Right ventricle myocardium inferior (tissue), 1 donor: ENCODE measurements around the gene VOPP1. TPM values are rescaled to one million over a fixed set of nuclear protein-coding genes. Genes with fewer than 3 reads are reported as not detected.
A peak's percentile ranks its signal among the peaks of the same experiment; 100 is the strongest.
"Not testable (repeated sequence)": the region's sequence is repeated elsewhere in the genome, so short reads cannot be mapped to it uniquely, and the experiment has no call there.

Source experiments
- ATAC-seq: fragments of 200-7000 bp; cut with Tn5 transposase; one replicate; pipeline ENCODE4 v1.9.1; 2020; ENCODE audit warnings: mild to moderate bottlenecking, moderate library complexity
- DNase-seq: peaks from one replicate; pipeline ENCODE4 v3.0.0; 2021; ENCODE audit errors: missing footprints
- intact Hi-C: fragments of 100-400 bp; cut with DNase I; formaldehyde crosslinking; loops from one replicate; pipeline ENCODE4 v1.11.0; 2022
- total RNA-seq: library from RNA; stranded (reverse); fragmentation: NEBNext Ultra II Directional; extraction: Animal tissue kit (Norgen Biotek cat#: 25700); gene quantifications from one replicate; pipeline ENCODE4 v1.2.1, GENCODE V29; 2021
- donor health status: DM: no; HTN: yes; CAD: no; lungs with severe emphysema.

Gene VOPP1
- total RNA-seq, 1 donor from 2014 or later, result 23.1 TPM

DNA sequence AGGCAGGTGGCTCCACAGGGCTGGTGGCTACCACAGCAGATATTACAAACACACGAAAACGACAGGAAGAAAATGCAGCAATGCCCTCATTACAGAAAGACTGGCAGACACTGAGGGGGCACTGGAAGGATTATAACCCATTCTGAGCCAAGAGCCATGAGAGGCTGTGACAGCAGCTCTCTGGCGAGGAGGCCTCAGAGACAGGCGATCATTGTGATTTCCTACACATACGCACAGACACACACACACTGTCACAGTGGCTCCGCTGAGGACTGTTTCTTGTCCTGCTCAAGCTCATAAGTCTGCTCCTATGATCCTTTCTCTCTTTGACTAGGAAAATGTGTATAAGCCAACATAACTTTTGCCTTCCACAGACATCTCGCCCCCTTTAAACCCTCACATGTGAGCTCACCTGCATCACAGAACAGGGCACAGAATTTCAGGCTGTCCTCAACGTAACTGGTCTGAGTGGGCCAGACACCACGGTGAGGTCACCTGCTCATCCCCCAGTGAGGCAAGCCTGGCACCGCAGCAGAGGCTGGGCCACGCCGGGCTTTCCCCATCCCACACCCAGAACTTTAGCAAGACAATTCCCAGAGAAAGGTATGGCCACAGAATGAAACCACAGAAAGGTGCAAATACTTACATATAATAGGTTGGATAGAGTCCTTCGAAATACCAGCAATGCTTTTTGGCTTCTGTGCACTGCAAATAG is 51.7 kb downstream of the VOPP1 start:
- intact Hi-C loops, result no loop called here

DNA sequence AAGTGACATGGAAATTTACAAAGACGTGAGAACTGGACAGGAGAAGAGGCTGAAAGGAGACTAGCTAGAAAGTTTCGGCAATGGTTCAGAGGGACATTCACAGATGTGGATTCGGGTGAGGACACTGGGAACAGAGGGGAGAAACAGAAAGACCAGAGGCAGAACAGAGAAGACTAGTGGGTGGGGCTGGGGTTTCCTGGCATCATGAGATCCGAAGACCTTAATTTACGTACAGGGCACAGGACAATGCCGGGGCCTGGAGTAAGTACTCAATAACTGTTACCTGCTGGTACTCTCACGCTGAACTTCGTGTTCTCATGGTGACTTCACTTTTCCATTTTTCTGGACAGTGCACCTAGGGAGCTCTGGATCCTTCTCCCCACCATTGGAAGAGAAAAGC is 53.5 kb downstream of the VOPP1 start:
- no peak for ATAC-seq
- no peak for DNase-seq
- intact Hi-C loops, result loop anchor here (5.0 kb wide), 1 partner anchor 53 kb away; the partner anchor contains the start of gene VOPP1

More for the DNA sequence above, 51.7 kb downstream of the VOPP1 start:
- ATAC-seq (no peak), DNase-seq (no peak)

DNA sequence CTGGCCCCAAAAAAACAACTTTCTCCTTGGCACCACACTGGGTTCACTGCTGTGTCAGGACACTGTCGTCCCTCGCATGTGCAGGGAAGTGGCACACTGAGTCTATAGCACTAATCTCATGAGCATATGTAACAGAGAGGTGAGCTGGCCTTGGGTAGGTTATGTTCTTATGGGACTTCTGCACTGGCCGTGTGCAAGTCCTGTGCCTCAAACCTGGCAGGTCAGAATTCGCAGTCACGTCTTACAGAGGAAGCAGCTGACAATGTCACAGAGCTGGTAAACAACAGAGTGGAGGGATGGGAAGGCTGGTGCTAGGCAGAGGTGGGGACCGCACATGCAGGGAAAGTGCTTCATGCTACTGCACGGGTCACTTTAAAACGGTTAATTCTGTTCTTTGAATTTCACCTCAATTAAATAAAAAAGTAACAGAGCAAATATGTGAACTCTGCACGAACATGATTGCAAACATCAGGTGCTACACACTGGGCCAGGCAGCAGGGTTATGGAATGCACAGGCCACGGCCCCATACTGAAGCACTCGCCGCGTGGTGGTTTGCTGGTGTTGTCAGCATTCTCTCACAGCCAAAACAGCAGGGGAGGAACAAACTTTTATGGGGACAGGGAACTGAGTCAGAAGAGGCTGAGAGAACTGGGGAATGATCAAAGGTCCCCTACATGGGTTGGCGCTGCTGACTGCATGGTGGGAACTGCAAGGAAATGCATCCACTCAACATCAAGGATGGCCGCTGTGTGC is 54.2 kb downstream of the VOPP1 start:
- ATAC-seq, result no peak
- no peak for DNase-seq
- intact Hi-C loops, result loop anchor here (5.0 kb wide), 1 partner anchor 54 kb away; the partner anchor contains the start of gene VOPP1

DNA sequence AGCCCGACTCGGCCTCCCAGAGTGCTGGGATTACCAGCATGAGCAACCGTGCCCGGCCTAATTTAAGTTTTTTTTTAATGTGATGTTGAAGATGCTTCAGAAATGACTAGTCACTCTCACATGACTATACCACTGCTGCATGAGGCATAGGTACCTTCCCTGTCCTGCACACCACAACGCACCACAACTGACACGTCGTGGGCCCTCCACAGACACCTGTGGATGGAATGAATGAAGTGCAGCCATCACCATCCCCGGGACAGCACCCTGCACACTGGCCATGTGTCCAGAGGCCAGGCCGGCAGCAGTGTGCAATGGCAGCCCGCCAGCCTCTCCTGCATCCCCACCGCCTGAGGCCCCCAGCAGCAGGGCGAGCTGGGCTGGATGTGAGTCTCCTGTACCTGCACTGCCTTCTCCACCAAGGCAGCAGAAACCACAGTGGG is 55.1 kb downstream of the VOPP1 start:
- no peak for ATAC-seq
- intact Hi-C loops, result loop anchor here (5.0 kb wide), 1 partner anchor 55 kb away; the partner anchor contains the start of gene VOPP1

DNA sequence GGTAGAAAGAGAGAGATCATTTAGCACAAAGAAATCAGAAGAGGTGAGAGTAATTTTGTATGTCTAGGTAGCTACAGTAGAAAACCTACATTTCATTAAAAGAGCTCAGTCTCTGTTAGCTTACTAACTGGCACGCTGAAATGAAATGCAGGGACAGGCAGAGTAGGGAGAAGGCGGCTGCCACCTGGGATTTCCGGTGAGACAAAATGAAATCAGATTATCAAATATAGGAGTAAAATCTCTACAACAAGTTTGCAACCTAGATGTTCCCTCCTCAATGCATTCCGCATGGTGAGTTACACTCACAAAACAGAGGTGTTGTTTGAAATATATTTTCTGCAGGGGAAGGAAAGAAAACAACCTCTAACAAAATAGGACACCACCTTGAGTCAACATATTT is 55.9 kb downstream of the VOPP1 start:
- intact Hi-C loops, result loop anchor here (5.0 kb wide), 1 partner anchor 56 kb away; the partner anchor contains the start of gene VOPP1
- DNase-seq (no peak), ATAC-seq (no peak)

More for the DNA sequence above, 55.1 kb downstream of the VOPP1 start:
- no peak for DNase-seq

DNA sequence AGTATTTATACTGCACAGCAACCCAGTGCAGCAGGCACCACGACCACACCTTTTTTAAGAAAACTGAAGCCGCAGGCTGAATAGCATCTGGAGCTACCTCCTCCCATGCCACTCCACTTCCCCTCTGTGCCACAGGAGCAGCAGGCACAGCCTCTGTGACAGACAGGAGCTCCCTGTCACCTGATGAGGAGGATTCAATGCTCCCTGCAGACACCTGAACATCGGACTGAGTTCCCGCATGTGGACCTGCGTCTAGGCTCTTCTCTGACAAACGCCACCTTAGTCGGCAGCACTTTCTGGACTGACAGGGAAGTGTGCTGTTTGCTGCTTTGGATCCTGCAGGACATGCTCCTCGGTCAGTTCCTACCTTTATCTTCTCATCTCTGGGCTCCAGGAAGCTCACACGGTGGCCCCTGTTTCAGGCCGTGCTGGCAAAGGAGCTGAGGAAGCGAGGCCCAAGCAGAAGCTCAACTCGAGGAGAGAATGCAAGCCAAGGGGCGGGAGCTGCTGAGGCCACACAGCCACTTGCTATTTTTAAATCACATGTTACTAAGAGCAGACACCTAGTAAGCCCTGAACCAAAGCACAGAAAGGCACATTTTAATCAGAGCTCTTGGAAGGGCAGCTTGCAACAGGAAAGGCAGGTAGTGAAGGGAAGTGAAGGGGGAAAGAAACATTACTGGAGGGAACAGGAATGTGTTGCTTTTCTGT is 56.6 kb downstream of the VOPP1 start:
- ATAC-seq, result peak; percentile 78
- intact Hi-C loops, result loop anchor here (5.0 kb wide), 1 partner anchor 57 kb away; the partner anchor contains the start of gene VOPP1
- DNase-seq, result no peak

DNA sequence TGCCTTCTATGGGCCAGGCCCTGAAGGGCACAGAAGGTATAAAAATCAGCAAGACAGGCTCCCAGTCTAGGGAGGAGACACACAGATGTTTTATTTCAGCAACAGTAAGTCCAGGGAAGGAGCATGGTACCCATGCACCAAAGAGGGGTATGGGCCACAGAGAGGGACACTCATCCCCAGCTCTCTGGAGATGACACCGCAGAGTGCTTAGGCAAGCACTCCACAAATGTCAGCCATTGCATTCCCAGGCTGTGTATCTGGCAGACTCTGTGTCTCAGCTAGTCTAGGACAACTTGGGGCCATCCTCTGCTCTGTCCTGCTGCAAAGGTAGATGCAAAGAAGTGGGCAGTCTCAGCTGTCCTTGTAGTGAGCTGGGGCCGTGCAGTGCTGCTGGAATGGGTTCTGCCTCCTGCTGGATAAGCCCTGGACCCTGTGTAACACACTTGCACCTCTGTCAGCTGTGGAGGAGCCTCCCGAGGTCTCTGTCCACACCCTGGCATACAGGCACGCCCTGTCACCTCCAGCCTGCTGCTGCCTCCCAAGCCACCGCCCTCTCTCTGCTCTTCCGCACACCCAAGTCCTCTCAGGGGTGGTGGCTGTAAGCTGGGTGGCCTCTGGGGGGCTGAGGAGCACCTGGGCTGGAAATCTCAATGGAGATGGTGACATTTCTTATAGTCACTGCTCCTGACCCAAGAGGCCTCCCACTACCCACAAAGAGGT is 57.6 kb downstream of the VOPP1 start:
- ATAC-seq (no peak), DNase-seq (no peak)
- intact Hi-C loops, result loop anchor here (5.0 kb wide), 1 partner anchor 58 kb away; the partner anchor contains the start of gene VOPP1

DNA sequence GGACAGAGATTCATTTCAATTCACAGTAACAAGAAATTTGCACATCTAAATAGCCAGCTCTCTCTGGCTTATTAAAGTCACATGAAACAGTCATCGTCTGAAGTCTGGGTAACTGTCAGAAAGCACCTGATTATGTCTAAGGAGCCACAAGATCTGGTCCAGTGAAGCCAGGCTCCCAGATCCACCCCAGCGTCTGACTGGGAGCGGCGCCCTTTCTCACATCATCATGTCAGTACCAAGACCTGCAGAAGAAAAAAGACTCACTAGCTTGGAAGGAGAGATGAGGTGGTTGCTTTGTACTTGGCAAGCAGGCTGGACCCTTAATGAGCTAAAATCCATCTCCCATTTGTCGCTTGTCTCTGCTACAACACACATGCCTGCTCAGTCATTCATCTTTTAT is 58.4 kb downstream of the VOPP1 start:
- DNase-seq (no peak), ATAC-seq (no peak)
- intact Hi-C loops, result no loop called here

DNA sequence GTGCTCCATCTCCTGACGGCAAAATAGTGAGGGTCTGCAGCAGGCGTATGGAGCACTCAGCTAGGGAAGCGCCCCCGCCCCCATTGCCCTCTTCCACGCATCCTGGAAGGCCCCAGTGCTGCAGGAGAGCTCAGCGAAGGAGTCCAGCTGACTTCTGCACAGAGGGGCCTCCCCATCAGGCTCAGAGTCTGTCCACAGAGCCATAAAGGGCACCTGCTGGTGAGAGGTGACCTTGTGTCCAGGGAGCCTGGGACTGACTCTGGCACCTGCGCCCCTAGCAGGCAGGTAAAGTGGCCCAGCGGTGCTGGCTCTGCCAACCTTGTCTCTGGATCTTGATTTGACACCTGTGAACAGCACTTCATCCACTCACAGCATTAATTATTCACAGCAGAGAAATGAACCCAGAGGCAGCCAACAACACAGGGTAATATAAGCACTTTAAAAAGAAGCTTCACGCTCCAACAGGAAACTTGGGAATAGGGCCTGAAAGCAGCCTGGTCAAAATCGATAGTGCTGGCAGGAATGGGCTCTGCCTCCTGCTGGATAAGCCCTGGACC is 59.6 kb downstream of the VOPP1 start:
- intact Hi-C loops, result no loop called here
- no peak for ATAC-seq
- no peak for DNase-seq

DNA sequence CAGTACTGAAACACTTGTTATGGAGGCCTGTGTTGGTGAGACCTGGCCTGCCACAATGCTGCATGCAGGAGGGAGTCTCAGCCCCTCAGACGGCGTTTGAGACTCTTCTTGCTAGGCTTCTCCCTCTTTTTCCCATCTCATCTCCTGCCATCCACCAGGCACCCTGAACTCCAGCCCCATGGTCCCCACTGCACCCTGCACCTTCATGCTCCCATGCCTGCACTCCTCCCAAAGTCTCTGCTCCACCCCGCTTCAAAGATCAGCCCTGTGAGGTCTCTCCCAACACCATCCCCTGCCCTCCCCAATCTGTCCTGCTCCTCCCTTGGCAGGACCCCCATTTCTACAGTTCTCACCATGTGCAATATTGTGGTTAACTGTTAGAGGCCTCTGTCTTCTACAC is 61.7 kb downstream of the VOPP1 start:
- ATAC-seq (no peak), DNase-seq (no peak)
- intact Hi-C loops, result no loop called here

DNA sequence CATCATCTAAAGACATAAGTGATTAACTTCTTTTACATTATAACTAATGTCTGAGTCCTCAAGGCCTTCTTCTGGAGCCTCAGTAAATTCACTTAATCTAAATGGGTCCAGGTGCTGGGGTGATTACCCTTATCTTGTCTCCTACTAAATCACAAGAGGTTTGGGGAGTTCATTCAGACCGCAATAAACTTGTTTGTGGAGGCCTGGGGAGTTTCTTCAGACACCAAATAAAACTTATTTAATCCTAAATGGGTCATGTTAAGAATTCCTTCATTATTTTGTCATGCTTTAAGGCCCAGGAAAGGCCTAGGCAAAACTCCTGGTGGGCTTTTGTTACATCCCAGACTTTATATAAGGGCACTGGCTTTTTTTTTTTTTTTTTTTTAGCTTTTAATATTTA is 62.1 kb downstream of the VOPP1 start:
- ATAC-seq, DNase-seq, intact Hi-C loops: not testable (repeated sequence)

DNA sequence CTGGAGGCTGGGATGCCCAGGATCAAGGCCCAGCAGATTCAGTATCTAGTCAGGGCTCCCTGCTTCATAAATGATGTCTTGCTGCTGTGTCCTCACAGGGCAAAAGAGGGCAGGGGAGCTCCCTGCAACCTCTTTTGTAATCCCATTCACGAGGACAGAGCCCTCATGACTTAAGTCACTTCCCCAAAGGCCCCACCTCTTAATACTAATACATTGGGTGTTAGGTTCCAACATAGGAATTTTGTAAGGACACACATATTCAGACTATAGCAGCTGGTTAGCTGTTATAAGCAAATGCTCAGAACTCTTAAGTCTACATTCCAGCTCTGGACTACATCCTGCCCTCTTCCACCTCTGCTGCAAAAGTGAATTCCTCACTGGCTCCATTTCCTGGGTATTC is 63.0 kb downstream of the VOPP1 start:
- intact Hi-C loops, result no loop called here
- ATAC-seq, result no peak

DNA sequence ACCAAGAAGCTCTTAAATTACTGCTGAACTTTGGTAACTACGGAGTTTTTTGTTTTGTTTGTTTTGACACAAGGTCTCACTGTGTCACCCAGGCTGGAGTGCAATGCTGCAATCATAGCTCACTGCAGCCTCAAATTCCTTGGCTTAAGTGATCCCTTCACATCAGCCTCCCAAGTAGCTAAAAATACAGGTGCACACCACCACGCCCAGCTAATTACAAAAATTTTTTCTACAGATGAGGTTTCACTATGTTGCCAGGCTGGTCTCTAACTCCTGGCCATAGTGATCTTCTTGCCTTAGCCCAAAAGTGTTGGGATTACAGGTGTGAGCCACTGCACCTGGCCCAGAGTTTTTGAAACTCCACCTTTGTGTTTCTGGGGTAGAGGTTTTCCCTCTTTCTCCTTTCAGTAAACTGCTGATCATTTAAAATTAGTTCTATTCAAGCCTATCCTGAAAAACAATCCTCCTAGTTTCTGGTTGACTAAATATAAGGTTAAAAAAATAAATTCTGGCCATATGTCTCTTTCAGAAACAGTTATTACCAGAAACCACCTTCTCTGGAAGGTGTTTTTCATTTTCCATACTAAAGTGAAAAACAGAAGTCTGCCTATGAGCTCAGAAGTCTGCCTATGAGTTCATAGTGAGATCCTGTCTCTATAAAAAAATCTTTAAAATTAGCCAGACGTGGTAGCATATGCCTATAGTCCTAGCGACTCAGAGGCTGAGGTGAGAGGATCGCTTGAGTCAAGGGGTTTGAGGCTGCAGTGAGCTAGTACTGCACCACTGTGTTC is 63.9 kb downstream of the VOPP1 start:
- no peak for ATAC-seq
- DNase-seq, result no peak
- intact Hi-C loops, result no loop called here

More for the DNA sequence above, 63.0 kb downstream of the VOPP1 start:
- no peak for DNase-seq

DNA sequence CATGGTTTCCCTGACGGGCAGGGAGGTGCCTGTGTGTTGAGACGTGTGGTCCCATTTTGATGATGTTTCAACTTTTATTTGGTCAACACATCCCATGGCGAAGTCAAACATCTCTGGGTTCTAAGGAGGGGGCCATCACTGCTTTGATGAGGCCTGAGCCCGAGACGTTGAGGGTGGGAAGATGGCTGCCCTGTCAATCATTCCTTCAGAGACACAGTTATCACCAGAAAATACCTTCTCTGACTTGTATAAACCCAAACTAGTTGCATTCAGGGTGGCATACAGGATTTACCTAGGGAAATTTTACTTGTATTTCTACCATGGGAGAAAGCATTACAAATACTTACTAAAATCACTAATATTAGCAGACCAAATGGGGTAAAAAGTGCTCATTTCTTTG is 64.6 kb downstream of the VOPP1 start:
- intact Hi-C loops, result no loop called here
- DNase-seq (no peak), ATAC-seq (no peak)

DNA sequence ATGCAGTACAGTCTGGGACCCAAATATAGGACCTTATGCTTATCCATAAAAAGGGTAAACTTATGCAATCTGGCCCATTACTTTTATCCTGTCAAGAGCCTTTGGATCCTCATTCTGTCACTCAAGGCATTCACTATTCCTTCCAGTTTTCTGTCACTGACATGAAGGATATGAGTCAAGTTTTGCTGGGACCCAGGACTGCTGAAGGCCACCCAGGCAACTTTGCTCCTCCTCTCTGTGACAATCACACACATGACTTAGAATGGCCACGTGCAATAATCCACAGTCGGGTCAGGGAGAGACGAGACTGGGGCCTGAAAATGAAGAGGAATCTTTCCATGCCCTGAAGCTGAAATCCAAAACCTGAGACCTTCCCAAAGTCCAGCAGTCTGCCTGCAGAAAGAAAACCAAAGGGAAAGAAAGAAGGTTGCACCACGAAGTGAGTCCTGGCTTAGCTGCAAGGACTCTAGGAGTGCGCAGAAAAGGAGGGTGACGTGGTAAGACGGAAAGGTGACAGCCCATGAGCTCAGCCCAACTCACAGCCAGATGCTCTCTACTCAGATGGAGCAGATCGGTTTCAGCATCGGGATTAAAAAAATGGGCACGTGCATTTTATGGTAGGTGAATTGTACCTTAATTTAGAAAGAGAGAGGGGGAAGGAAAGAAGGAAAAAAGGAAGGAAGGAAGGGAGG is 67.2 kb downstream of the VOPP1 start:
- ATAC-seq (no peak), DNase-seq (no peak)
- intact Hi-C loops, result no loop called here

DNA sequence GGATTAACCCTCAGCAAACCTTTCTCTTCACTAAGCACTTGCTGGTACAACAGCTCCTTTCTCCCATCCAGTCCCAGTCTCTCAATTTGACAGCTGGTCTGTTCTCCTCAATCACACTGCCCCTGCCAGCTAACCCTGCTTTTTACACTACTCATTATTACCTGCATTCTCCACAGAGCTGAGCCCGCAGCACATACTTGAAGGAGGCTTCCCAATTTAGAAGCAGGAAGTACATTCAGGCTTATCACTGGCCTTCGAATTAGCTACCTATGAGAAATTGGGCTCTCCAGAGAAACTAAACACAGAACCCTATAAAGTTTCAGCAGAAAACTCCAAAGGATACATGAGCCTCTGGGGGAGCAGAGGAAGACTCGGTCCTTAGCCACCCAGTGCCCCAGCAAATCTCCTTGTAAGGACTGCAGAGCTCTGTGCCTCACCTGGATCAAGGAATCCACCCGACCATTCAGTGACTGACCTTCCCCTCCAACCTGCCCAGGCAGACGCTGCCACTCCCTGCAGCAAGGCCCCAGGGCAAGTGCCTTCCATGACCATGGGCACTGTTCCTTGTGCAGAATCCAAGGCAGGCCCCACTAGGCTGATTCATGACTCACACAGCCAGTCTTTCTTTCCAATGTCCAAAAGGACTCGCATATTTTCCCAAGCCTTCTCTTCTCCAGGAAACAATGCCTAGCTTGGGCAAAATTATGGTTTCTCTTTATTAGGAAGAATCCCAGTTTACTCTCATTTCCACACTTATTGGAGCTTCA is 68.0 kb downstream of the VOPP1 start:
- intact Hi-C loops, result no loop called here
- DNase-seq (no peak), ATAC-seq (no peak)
